RCC 7860 (cell line): ENCODE data around the gene FAXDC2.

Experiments
- DNase-seq: peaks from one replicate; pipeline ENCODE4 v3.0.0-alpha.2; 2015; ENCODE audit warnings: low spot score
- FAIRE-seq: peaks from 2 replicates; lab custom pipeline; 2012; peaks lifted over from hg19 to GRCh38; lab: Jason Lieb, UNC

The FAXDC2 gene

GRCh38 chr5:154802050-154802449, 48.4 kb downstream of the FAXDC2 start:
- FAIRE-seq, result no peak
- no peak for DNase-seq

GRCh38 chr5:154801083-154801482, 49.3 kb downstream of the FAXDC2 start:
- FAIRE-seq (peak; percentile 48), DNase-seq (peak; percentile 13)

- DNase-seq (no peak), FAIRE-seq (no peak)
These were observed 49.8 kb downstream of the FAXDC2 start for GRCh38 chr5:154800582-154800981.

- no peak for FAIRE-seq
- no peak for DNase-seq
These were observed 52.6 kb downstream of the FAXDC2 start for GRCh38 chr5:154797762-154798161.

GRCh38 chr5:154795235-154795596, 55.2 kb downstream of the FAXDC2 start:
- DNase-seq (no peak), FAIRE-seq (no peak)

- DNase-seq (no peak), FAIRE-seq (no peak)
These were observed 55.7 kb downstream of the FAXDC2 start for GRCh38 chr5:154794525-154795234.

- FAIRE-seq (no peak), DNase-seq (no peak)
These were observed 56.5 kb downstream of the FAXDC2 start for GRCh38 chr5:154793599-154794524.

GRCh38 chr5:154791535-154791934, 58.9 kb downstream of the FAXDC2 start:
- FAIRE-seq (no peak), DNase-seq (no peak)

GRCh38 chr5:154788212-154788611, 62.2 kb downstream of the FAXDC2 start:
- FAIRE-seq (no peak), DNase-seq (no peak)

GRCh38 chr5:154786414-154786813, 64.0 kb downstream of the FAXDC2 start:
- DNase-seq (no peak), FAIRE-seq (no peak)

GRCh38 chr5:154784856-154785255, 65.5 kb downstream of the FAXDC2 start:
- FAIRE-seq (no peak), DNase-seq (no peak)

GRCh38 chr5:154783774-154784460, 66.5 kb downstream of the FAXDC2 start:
- DNase-seq (no peak), FAIRE-seq (no peak)

- DNase-seq, result no peak
- no peak for FAIRE-seq
These were observed 67.4 kb downstream of the FAXDC2 start for GRCh38 chr5:154782812-154783592.

- DNase-seq (no peak), FAIRE-seq (no peak)
These were observed 68.1 kb downstream of the FAXDC2 start for GRCh38 chr5:154782326-154782725.

- no peak for FAIRE-seq
These were observed 70.3 kb downstream of the FAXDC2 start for GRCh38 chr5:154780128-154780527.

GRCh38 chr5:154779105-154779504, 71.3 kb downstream of the FAXDC2 start:
- FAIRE-seq (peak; percentile 79), DNase-seq (peak; percentile 63)

More at GRCh38 chr5:154780128-154780527, 70.3 kb downstream of the FAXDC2 start:
- no peak for DNase-seq

- no peak for FAIRE-seq
- no peak for DNase-seq
These were observed 71.9 kb downstream of the FAXDC2 start for GRCh38 chr5:154778534-154778933.

GRCh38 chr5:154776167-154776566, 74.2 kb downstream of the FAXDC2 start:
- FAIRE-seq, result no peak

GRCh38 chr5:154773326-154773725, 77.1 kb downstream of the FAXDC2 start:
- FAIRE-seq, result no peak
- DNase-seq, result no peak

More at GRCh38 chr5:154776167-154776566, 74.2 kb downstream of the FAXDC2 start:
- DNase-seq, result no peak

GRCh38 chr5:154771383-154771901, 79.0 kb downstream of the FAXDC2 start:
- FAIRE-seq (peak; percentile 68), DNase-seq (peak; percentile 63)
